T-helper 2 cell treated with Interferon-gamma antibody and Interleukin-4, amounts not matched to agents 5 μg/mL and 100 μg/mL, for 36 hours (primary cell): ENCODE measurements around the gene TCOF1.

Source experiments
- DNase-seq: peaks from one replicate; pipeline ENCODE4 v3.0.0; 2021; ENCODE audit warnings: low spot score
- H3K27ac Mint-ChIP-seq: one replicate; pipeline ENCODE4 v1.8.0; 2021; ENCODE audit warnings: mild to moderate bottlenecking, mixed read lengths
- H3K27me3 Mint-ChIP-seq: one replicate; pipeline ENCODE4 v1.8.0; 2021; ENCODE audit warnings: low read depth, mixed read lengths
- H3K36me3 Mint-ChIP-seq: one replicate; pipeline ENCODE4 v1.8.0; 2021; ENCODE audit warnings: low read depth, mixed read lengths
- H3K4me1 Mint-ChIP-seq: one replicate; pipeline ENCODE4 v1.8.0; 2021; ENCODE audit warnings: low read depth, mixed read lengths
- H3K4me3 Mint-ChIP-seq: one replicate; pipeline ENCODE4 v1.8.0; 2022; ENCODE audit warnings: mild to moderate bottlenecking, moderate library complexity, mixed read lengths
- H3K9me3 Mint-ChIP-seq: one replicate; pipeline ENCODE4 v1.8.0; 2021; ENCODE audit warnings: mixed read lengths

The TCOF1 gene

GRCh38 chr5:150357326-150358260 lies at the start of gene TCOF1:
TCOF1 (plus strand) TSS chr5:150357697; CDS start chr5:150357747, 50 bp downstream.
- H3K4me1 Mint-ChIP-seq = peaks cover 13% of the 10 kb centered on the region
- DNase-seq = peak; percentile 96
- H3K9me3 Mint-ChIP-seq = no peaks in the 10 kb centered on the region
- peak within 1 kb of the TSS; percentile 89 for H3K4me3 Mint-ChIP-seq
- H3K36me3 Mint-ChIP-seq = peaks cover 21% of the 10 kb centered on the region
- H3K27ac Mint-ChIP-seq = peak within 1 kb of the TSS; percentile 84
- peaks cover 2% of the 10 kb centered on the region for H3K27me3 Mint-ChIP-seq

- no peak overlapping the region for H3K4me3 Mint-ChIP-seq
- H3K4me1 Mint-ChIP-seq = no peaks in the 10 kb centered on the region
- no peaks in the 10 kb centered on the region for H3K9me3 Mint-ChIP-seq
- H3K27me3 Mint-ChIP-seq = peaks cover 9% of the 10 kb centered on the region
- H3K27ac Mint-ChIP-seq = no peak overlapping the region
- DNase-seq = no peak
- H3K36me3 Mint-ChIP-seq = no peaks in the 10 kb centered on the region
Observed at GRCh38 chr5:150309101-150309885, 48.2 kb upstream of the TCOF1 start.

- no peak overlapping the region for H3K27ac Mint-ChIP-seq
- H3K36me3 Mint-ChIP-seq = no peaks in the 10 kb centered on the region
- no peaks in the 10 kb centered on the region for H3K4me1 Mint-ChIP-seq
- peaks cover 9% of the 10 kb centered on the region for H3K27me3 Mint-ChIP-seq
- DNase-seq = no peak
- H3K4me3 Mint-ChIP-seq = no peak overlapping the region
- no peaks in the 10 kb centered on the region for H3K9me3 Mint-ChIP-seq
Observed at GRCh38 chr5:150309886-150310239, 47.6 kb upstream of the TCOF1 start.

- H3K4me3 Mint-ChIP-seq = no peak overlapping the region
- no peaks in the 10 kb centered on the region for H3K4me1 Mint-ChIP-seq
- H3K27me3 Mint-ChIP-seq = peaks cover 8% of the 10 kb centered on the region
- H3K9me3 Mint-ChIP-seq = no peaks in the 10 kb centered on the region
- H3K36me3 Mint-ChIP-seq = no peaks in the 10 kb centered on the region
- DNase-seq = no peak
- H3K27ac Mint-ChIP-seq = no peak overlapping the region
Observed at GRCh38 chr5:150310246-150310645, 47.3 kb upstream of the TCOF1 start.

GRCh38 chr5:150311015-150311692 lies 46.3 kb upstream of the TCOF1 start:
- no peak for DNase-seq
- Mint-ChIP-seq H3K27me3 (peaks cover 4% of the 10 kb centered on the region), H3K4me1 (no peaks in the 10 kb centered on the region), H3K4me3 (no peak overlapping the region), H3K27ac (no peak overlapping the region), H3K36me3 (no peaks in the 10 kb centered on the region), H3K9me3 (no peaks in the 10 kb centered on the region)

- no peaks in the 10 kb centered on the region for H3K36me3 Mint-ChIP-seq
- H3K27ac Mint-ChIP-seq = no peak overlapping the region
- no peak overlapping the region for H3K4me3 Mint-ChIP-seq
- H3K4me1 Mint-ChIP-seq = no peaks in the 10 kb centered on the region
- H3K27me3 Mint-ChIP-seq = peaks cover 4% of the 10 kb centered on the region
- DNase-seq = no peak
- H3K9me3 Mint-ChIP-seq = no peaks in the 10 kb centered on the region
Observed at GRCh38 chr5:150312518-150312917, 45.0 kb upstream of the TCOF1 start.

- Mint-ChIP-seq H3K27me3 (peaks cover 5% of the 10 kb centered on the region), H3K27ac (no peak overlapping the region), H3K9me3 (no peaks in the 10 kb centered on the region), H3K4me3 (no peak overlapping the region), H3K36me3 (no peaks in the 10 kb centered on the region), H3K4me1 (no peaks in the 10 kb centered on the region)
- no peak for DNase-seq
Observed at GRCh38 chr5:150313501-150313900, 44.0 kb upstream of the TCOF1 start.

- Mint-ChIP-seq H3K36me3 (no peaks in the 10 kb centered on the region), H3K27me3 (peaks cover 6% of the 10 kb centered on the region), H3K27ac (no peak overlapping the region), H3K9me3 (no peaks in the 10 kb centered on the region), H3K4me3 (no peak overlapping the region), H3K4me1 (no peaks in the 10 kb centered on the region)
- DNase-seq = no peak
Observed at GRCh38 chr5:150313921-150314716, 43.4 kb upstream of the TCOF1 start.

- no peak for DNase-seq
- no peak overlapping the region for H3K27ac Mint-ChIP-seq
- no peaks in the 10 kb centered on the region for H3K36me3 Mint-ChIP-seq
- H3K27me3 Mint-ChIP-seq = peaks cover 6% of the 10 kb centered on the region
- no peaks in the 10 kb centered on the region for H3K9me3 Mint-ChIP-seq
- no peaks in the 10 kb centered on the region for H3K4me1 Mint-ChIP-seq
- H3K4me3 Mint-ChIP-seq = no peak overlapping the region
Observed at GRCh38 chr5:150315245-150315644, 42.3 kb upstream of the TCOF1 start.

- no peaks in the 10 kb centered on the region for H3K4me1 Mint-ChIP-seq
- no peak overlapping the region for H3K4me3 Mint-ChIP-seq
- no peak overlapping the region for H3K27ac Mint-ChIP-seq
- H3K9me3 Mint-ChIP-seq = no peaks in the 10 kb centered on the region
- no peak for DNase-seq
- no peaks in the 10 kb centered on the region for H3K36me3 Mint-ChIP-seq
- peaks cover 4% of the 10 kb centered on the region for H3K27me3 Mint-ChIP-seq
Observed at GRCh38 chr5:150316320-150316719, 41.2 kb upstream of the TCOF1 start.

GRCh38 chr5:150317048-150318003 lies 40.2 kb upstream of the TCOF1 start:
- Mint-ChIP-seq H3K36me3 (no peaks in the 10 kb centered on the region), H3K4me3 (no peak overlapping the region), H3K4me1 (peaks cover 3% of the 10 kb centered on the region), H3K27me3 (peaks cover 2% of the 10 kb centered on the region), H3K9me3 (no peaks in the 10 kb centered on the region), H3K27ac (no peak overlapping the region)
- no peak for DNase-seq

GRCh38 chr5:150318613-150319483 lies 38.6 kb upstream of the TCOF1 start:
- DNase-seq = no peak
- H3K27ac Mint-ChIP-seq = no peak overlapping the region
- H3K4me1 Mint-ChIP-seq = peaks cover 3% of the 10 kb centered on the region
- H3K9me3 Mint-ChIP-seq = no peaks in the 10 kb centered on the region
- H3K36me3 Mint-ChIP-seq = no peaks in the 10 kb centered on the region
- peaks cover 2% of the 10 kb centered on the region for H3K27me3 Mint-ChIP-seq
- no peak overlapping the region for H3K4me3 Mint-ChIP-seq
